Spleen (tissue), 11 donors: ENCODE measurements around the gene USP13. TPM values are rescaled to one million over a fixed set of nuclear protein-coding genes. Genes with fewer than 3 reads are reported as not detected.
"Not testable (repeated sequence)": the region's sequence is repeated elsewhere in the genome, so short reads cannot be mapped to it uniquely, and the experiment has no call there.

Experiments
- DNase-seq: peaks from one replicate; pipeline ENCODE4 v3.0.0-alpha.2; 2020
- H3K27ac ChIP-seq, 8 donors: fragments of 200-600 bp; sonication (generic) in 7 of 8; 1 replicate in 4 of 8; 2 replicates in 4 of 8; pipeline versions ENCODE4 v1.5.0 to v1.8.0; 2016 to 2021; ENCODE audit warnings: inconsistent platforms in 4 of 8, mild to moderate bottlenecking in 4 of 8, moderate library complexity in 1 of 8
- H3K27me3 ChIP-seq, 7 donors: fragments of 200-600 bp; sonication (generic) in 6 of 7; replicated peaks in 1 of 7; 1 replicate in 4 of 7; 2 replicates in 3 of 7; pipeline versions ENCODE4 v1.5.0 to v1.8.0; 2016 to 2021; ENCODE audit warnings: inconsistent platforms in 3 of 7, mild to moderate bottlenecking in 1 of 7
- H3K36me3 ChIP-seq, 6 donors: fragments of 200-600 bp; sonication (generic) in 5 of 6; 1 replicate in 4 of 6; 2 replicates in 2 of 6; pipeline versions ENCODE4 v1.5.0 to v1.8.0; 2016 to 2021; ENCODE audit warnings: inconsistent platforms in 2 of 6
- H3K4me1 ChIP-seq, 6 donors: fragments of 200-600 bp; sonication (generic) in 5 of 6; 1 replicate in 3 of 6; 2 replicates in 3 of 6; pipeline versions ENCODE4 v1.5.0 to v1.8.0; 2016 to 2021; ENCODE audit warnings: inconsistent platforms in 3 of 6
- H3K4me3 ChIP-seq, 8 donors: fragments of 200-600 bp; sonication (generic) in 7 of 8; 1 replicate in 4 of 8; 2 replicates in 4 of 8; pipeline versions ENCODE4 v1.5.0 to v1.8.0; 2016 to 2021; ENCODE audit warnings: inconsistent platforms in 4 of 8, mild to moderate bottlenecking in 4 of 8, moderate library complexity in 2 of 8
- H3K9me3 ChIP-seq, 8 donors: fragments of 200-600 bp; sonication (generic) in 7 of 8; 1 replicate in 4 of 8; 2 replicates in 4 of 8; pipeline versions ENCODE4 v1.5.0 to v1.8.0; 2016 to 2021; ENCODE audit warnings: inconsistent platforms in 4 of 8
- POLR2A ChIP-seq, 3 donors: fragments of 450-650 bp; IDR thresholded peaks; one replicate each; pipeline ENCODE4 v1.5.1; 2017; ENCODE audit warnings: antibody characterized with exemption in 3 of 3, mild to moderate bottlenecking in 1 of 3
- POLR2AphosphoS5 ChIP-seq, 3 donors: sonication (generic); formaldehyde crosslinking; IDR thresholded peaks; one replicate each; pipeline ENCODE4 v1.5.1; 2017; ENCODE audit warnings: antibody characterized with exemption in 3 of 3
- WGBS, 5 donors: extraction: QIAGEN DNeasy Blood & Tissue Kit in 3 of 5; methylation state at CpG; one replicate each; pipeline versions ENCODE4 v1.1.5 to v1.1.7; 2013 to 2018; 5-methylcytosine and 5-hydroxymethylcytosine counted together
- intact Hi-C: fragments of 100-400 bp; cut with DNase I; formaldehyde crosslinking; loops from one replicate; pipeline ENCODE4 v1.15.0; 2023; ENCODE audit warnings: low total_unique reads
- polyA plus RNA-seq, 3 donors: library from polyadenylated mRNA; stranded (reverse); fragments of 200-250 nt; gene quantifications; one replicate each; pipeline ENCODE4 v1.2.1, GENCODE V29; 2013
- total RNA-seq, 7 donors: library from RNA; depleted of rRNA in 3 of 7; stranded (reverse); fragments of >200 nt in 3 of 7; fragmentation: NEBNext Ultra II Directional in 4 of 7; extraction: Animal tissue kit (Norgen Biotek cat#: 25700) in 4 of 7; gene quantifications; one replicate each; pipeline versions ENCODE4 v1.1.0 to v1.2.1, GENCODE V29; 2016 to 2021
- TF ChIP-seq, protein P1 (sequence below), 11 experiments: fragments of 200-600 bp in 7 of 11; fragments of 450-650 bp in 4 of 11; sonication (generic) in 4 of 11; IDR thresholded peaks in 8 of 11; conservative IDR thresholded peaks in 3 of 11; 1 replicate in 7 of 11; 2 replicates in 4 of 11; pipeline versions ENCODE4 v1.4.0 to v1.8.0; 2016 to 2021; ENCODE audit warnings: antibody characterized with exemption in 11 of 11, inconsistent platforms in 4 of 11, mild to moderate bottlenecking in 1 of 11
- donor health status: healthy with polysubstance abuse.
- donor health status: DM: no; HTN: no; CAD: no; lungs with moderate emphysema.
- donor health status: DM: no; HTN: no; CAD: no.
- donor health status: Bipolar disorder and iron deficiency.
- donor health status: healthy.
- donor health status: DM: no; HTN: no; CAD: no.
- donor health status: DM: yes; HTN: yes; CAD: no.

USP13 gene
- total and polyA plus RNA-seq, 10 donors, result 1.1 to 9.4 (median 7.1) TPM

DNA sequence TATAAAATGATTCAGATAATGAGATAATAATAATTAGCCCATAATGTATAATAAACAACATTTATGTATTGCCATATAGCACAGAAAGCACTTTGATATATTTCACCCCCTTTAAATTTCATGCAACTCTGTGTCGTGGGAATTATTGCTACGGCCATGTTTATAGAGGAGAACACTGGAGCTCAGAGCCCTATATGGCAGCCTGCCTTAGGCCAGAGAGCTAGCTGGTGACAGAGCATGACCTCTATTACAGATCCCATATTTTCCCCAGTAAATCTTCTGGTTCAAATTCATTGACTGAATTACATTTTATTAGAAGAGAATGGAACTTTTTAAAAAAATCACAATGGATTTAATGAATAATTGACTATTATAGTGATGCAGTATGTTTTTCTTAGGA, 25.0 kb downstream of the USP13 start:
- WGBS, 5 donors, result 90 to 98% (median 94%) methylated on average over 2 of the region's 2 CpGs

DNA sequence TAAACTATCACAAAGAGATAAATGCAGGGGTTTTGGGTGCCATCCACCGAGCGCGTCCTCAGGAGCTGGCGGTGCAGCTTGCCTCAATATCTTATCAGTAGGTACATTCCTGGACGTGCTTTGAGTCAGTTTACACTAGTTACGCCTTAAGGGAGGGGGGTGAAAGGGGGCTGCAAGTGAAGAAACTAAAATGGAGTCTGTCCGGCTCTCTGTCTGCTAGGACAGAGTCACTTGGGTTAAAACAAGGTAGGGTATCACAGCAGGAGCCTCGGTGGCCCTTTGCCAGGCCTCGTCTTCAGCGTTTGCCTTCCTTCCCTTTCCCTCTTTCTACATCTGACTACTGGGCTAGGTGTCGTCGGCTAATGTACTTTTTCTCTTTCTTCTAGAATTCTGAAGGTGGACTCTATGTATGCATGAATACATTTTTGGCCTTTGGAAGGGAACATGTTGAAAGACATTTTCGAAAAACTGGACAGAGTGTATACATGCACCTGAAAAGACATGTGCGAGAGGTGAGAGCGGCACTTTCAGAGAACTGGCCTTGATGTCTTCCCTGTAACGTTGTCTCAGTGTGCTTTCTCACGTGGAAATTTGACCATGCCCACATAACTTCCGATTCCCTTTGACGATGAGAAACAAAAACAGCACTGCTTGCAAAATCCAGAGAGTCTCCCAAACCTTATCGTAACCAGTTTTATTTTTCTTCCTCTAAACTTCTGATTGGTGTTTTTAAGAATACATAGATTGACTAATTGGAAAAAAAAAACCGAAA, 28.8 kb downstream of the USP13 start:
- Histone ChIP-seq H3K27ac (no peak overlapping the region), H3K27me3 (no peaks in the 10 kb centered on the region), H3K4me3 (no peak overlapping the region), H3K36me3 (no peaks in the 10 kb centered on the region), H3K4me1 (no peaks in the 10 kb centered on the region), H3K9me3 (no peaks in the 10 kb centered on the region)
- no peak for DNase-seq
- WGBS, 5 donors, result 75 to 86% (median 82%) methylated on average over 21 of the region's 21 CpGs
- TF ChIP-seq POLR2AphosphoS5 (IDR thresholded peaks at IDR 0.05), result no peak
- TF ChIP-seq, protein P1, sequence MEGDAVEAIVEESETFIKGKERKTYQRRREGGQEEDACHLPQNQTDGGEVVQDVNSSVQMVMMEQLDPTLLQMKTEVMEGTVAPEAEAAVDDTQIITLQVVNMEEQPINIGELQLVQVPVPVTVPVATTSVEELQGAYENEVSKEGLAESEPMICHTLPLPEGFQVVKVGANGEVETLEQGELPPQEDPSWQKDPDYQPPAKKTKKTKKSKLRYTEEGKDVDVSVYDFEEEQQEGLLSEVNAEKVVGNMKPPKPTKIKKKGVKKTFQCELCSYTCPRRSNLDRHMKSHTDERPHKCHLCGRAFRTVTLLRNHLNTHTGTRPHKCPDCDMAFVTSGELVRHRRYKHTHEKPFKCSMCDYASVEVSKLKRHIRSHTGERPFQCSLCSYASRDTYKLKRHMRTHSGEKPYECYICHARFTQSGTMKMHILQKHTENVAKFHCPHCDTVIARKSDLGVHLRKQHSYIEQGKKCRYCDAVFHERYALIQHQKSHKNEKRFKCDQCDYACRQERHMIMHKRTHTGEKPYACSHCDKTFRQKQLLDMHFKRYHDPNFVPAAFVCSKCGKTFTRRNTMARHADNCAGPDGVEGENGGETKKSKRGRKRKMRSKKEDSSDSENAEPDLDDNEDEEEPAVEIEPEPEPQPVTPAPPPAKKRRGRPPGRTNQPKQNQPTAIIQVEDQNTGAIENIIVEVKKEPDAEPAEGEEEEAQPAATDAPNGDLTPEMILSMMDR (IDR thresholded peaks at IDR 0.05 in 8 of 11, conservative IDR thresholded peaks at IDR 0.05 in 3 of 11), result no peak
- intact Hi-C loops, result no loop called here

More for the DNA sequence above, 25.0 kb downstream of the USP13 start:
- no peak for DNase-seq
- TF ChIP-seq, protein P1 (IDR thresholded peaks at IDR 0.05 in 8 of 11, conservative IDR thresholded peaks at IDR 0.05 in 3 of 11), result no peak
- no peak for TF ChIP-seq POLR2AphosphoS5 (IDR thresholded peaks at IDR 0.05)
- no peak for TF ChIP-seq POLR2A (IDR thresholded peaks at IDR 0.05)
- no peak overlapping the region for H3K27ac ChIP-seq
- H3K4me1 ChIP-seq, result peaks cover 0 to 6% (median 0%) of the 10 kb centered on the region in 6 donors
- intact Hi-C loops, result no loop called here
- H3K36me3 ChIP-seq, result no peaks in the 10 kb centered on the region
- no peaks in the 10 kb centered on the region for H3K27me3 ChIP-seq
- no peaks in the 10 kb centered on the region for H3K9me3 ChIP-seq
- H3K4me3 ChIP-seq, result no peak overlapping the region

DNA sequence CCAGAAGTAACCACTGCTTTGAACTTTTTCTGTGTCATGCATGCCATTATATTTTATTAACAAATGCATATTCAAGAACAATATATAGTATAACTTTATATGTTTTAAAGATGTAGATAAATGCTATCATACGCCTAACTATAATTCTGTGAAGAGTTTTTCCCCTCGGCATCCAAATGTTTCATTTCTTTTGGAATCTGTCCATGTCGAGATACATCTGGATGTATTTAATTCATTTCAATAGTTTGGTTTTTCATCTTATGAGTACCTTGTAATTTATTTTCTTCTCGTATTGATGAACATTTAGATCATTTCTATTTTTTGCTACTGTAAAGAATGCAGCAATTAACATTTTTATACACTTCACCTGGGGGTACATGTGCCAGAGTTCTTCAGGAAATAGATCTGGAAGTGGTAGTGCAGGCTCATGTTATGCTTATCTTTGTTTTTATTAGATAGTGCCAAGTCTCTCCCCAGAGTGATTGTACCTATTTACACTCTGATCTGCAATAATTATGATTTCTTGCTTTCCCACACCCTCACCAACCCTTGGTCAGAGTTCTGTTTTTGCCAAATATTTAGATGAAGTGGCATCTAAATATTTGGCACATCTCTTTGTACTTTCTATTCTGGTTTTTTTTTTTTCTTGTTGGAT, 29.7 kb downstream of the USP13 start:
- Histone ChIP-seq H3K4me3 (no peak overlapping the region), H3K27me3 (no peaks in the 10 kb centered on the region), H3K9me3 (no peaks in the 10 kb centered on the region), H3K36me3 (no peaks in the 10 kb centered on the region), H3K27ac (no peak overlapping the region), H3K4me1 (no peaks in the 10 kb centered on the region)
- no peak for DNase-seq
- intact Hi-C loops, result no loop called here
- 57 to 75% (median 62%) methylated on average over 4 of the region's 4 CpGs for WGBS, 5 donors
- TF ChIP-seq POLR2A (IDR thresholded peaks at IDR 0.05) (no peak), POLR2AphosphoS5 (IDR thresholded peaks at IDR 0.05) (no peak)
- TF ChIP-seq, protein P1 (IDR thresholded peaks at IDR 0.05 in 8 of 11, conservative IDR thresholded peaks at IDR 0.05 in 3 of 11), result no peak

DNA sequence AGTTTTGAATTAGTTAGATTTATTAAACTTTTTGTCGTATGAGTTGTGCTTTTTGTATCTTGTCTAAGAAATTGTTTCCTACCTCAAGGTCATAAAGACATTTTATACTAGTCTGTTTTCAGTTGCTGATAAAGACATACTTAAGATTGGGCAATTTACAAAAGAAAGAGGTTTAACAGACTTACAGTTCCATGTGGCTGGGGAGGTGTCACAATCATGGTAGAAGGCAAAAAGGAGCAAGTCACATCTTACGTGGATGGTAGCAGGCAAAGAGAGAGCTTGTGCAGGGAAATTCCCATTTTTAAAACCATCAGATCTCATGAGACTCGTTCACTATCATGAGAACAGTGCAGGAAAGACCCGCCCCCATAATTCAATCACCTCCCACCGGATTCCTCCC, 30.4 kb downstream of the USP13 start:
- WGBS, 5 donors, result 77 to 87% (median 84%) methylated on average over 5 of the region's 5 CpGs
- DNase-seq, H3K27me3 ChIP-seq, H3K9me3 ChIP-seq, H3K27ac ChIP-seq, intact Hi-C loops, H3K4me3 ChIP-seq, H3K4me1 ChIP-seq, H3K36me3 ChIP-seq: not testable (repeated sequence)
